Body of pancreas (tissue), 4 donors: Measurements from ENCODE around the gene RNF224. TPM values are rescaled to one million over a fixed set of nuclear protein-coding genes. Genes with fewer than 3 reads are reported as not detected.
A peak's percentile ranks its signal among the peaks of the same experiment; 100 is the strongest.

Source experiments
- ATAC-seq: fragments of 150-250 bp; one replicate; pipeline ENCODE4 v1.9.1; 2016
- DNase-seq, 4 donors: peaks; one replicate each; pipeline ENCODE4 v3.0.0-alpha.2; 2019
- H3K27ac ChIP-seq, 4 donors: fragments of 200-600 bp; sonication (generic); 1 replicate in 3 of 4; 2 replicates in 1 of 4; pipeline versions ENCODE4 v1.5.1 to v1.6.1; 2016 to 2019; ENCODE audit warnings: mild to moderate bottlenecking in 1 of 4, mixed read lengths in 1 of 4, moderate library complexity in 1 of 4
- H3K27me3 ChIP-seq, 2 donors: fragments of 200-600 bp; sonication (generic); one replicate each; pipeline ENCODE4 v1.6.0; 2016; ENCODE audit warnings: mild to moderate bottlenecking in 1 of 2
- H3K36me3 ChIP-seq, 2 donors: fragments of 200-600 bp; sonication (generic); replicated peaks in 1 of 2; 2 replicates each; pipeline ENCODE4 v1.5.1; 2016; ENCODE audit warnings: low read depth in 2 of 2; ENCODE audit not compliant: insufficient read depth in 1 of 2
- H3K4me1 ChIP-seq: fragments of 200-600 bp; sonication (generic); one replicate; pipeline ENCODE4 v1.6.0; 2016
- H3K4me3 ChIP-seq, 2 donors: fragments of 200-600 bp; sonication (generic); 1 replicate in 1 of 2; 2 replicates in 1 of 2; pipeline ENCODE4 v1.5.1; 2016 to 2019
- H3K9me3 ChIP-seq, 3 donors: fragments of 200-600 bp; sonication (generic); 1 replicate in 2 of 3; 2 replicates in 1 of 3; pipeline ENCODE4 v1.5.1; 2016
- CTCF ChIP-seq, 7 experiments: fragments of 450-650 bp in 4 of 7; fragments of 200-600 bp in 3 of 7; sonication (generic) in 3 of 7; IDR thresholded peaks; one replicate each; pipeline ENCODE4 v1.5.1; 2016 to 2019; ENCODE audit warnings: antibody characterized with exemption in 7 of 7
- POLR2A ChIP-seq, 3 donors: fragments of 450-650 bp; IDR thresholded peaks; one replicate each; pipeline ENCODE4 v1.6.1; 2016; ENCODE audit warnings: antibody characterized with exemption in 3 of 3, mild to moderate bottlenecking in 2 of 3
- WGBS, 2 donors: methylation state at CpG; one replicate each; pipeline ENCODE4 v1.1.5; 2017; 5-methylcytosine and 5-hydroxymethylcytosine counted together
- intact Hi-C: fragments of 100-400 bp; cut with DNase I; formaldehyde crosslinking; loops from one replicate; pipeline ENCODE4 v1.15.1; 2023
- total RNA-seq, 2 donors: library from RNA; depleted of rRNA; stranded (reverse); fragments of >200 nt; gene quantifications; one replicate each; pipeline ENCODE4 v1.1.0, GENCODE V29; 2016

RNF224 gene
- total RNA-seq, 2 donors from 2014 or later: 0.26 TPM; not detected in 1

- H3K9me3 ChIP-seq: no peaks in the 10 kb centered on the region
- no peak for TF ChIP-seq CTCF (IDR thresholded peaks at IDR 0.05)
- no peak for TF ChIP-seq POLR2A (IDR thresholded peaks at IDR 0.05)
- no peak for ATAC-seq
- H3K27ac ChIP-seq: peak overlapping the region; percentile 47 to 79 (median 66)
- H3K36me3 ChIP-seq: peaks cover 5 to 7% of the 10 kb centered on the region in 2 donors
- DNase-seq: no peak
- H3K4me3 ChIP-seq: no peak overlapping the region
- WGBS, 2 donors: 62 to 72% methylated on average over 19 of the region's 19 CpGs
- peaks cover 32% of the 10 kb centered on the region for H3K4me1 ChIP-seq
- intact Hi-C loops: no loop called here
- H3K27me3 ChIP-seq: no peaks in the 10 kb centered on the region
These were observed 41.4 kb downstream of the RNF224 start for GRCh38 chr9:137268538-137269201.

GRCh38 chr9:137269231-137269772 lies 42.0 kb downstream of the RNF224 start:
- Histone ChIP-seq H3K4me3 (no peak overlapping the region), H3K36me3 (peaks cover 5 to 7% of the 10 kb centered on the region in 2 donors), H3K27me3 (no peaks in the 10 kb centered on the region), H3K9me3 (no peaks in the 10 kb centered on the region), H3K4me1 (peaks cover 37% of the 10 kb centered on the region), H3K27ac (peak overlapping the region; percentile 47 to 79 (median 66))
- peak; percentile 85 for ATAC-seq
- intact Hi-C loops: no loop called here
- peak; percentile 66 to 82 (median 80) for DNase-seq
- TF ChIP-seq CTCF (IDR thresholded peaks at IDR 0.05) (peak in 1 of 7 experiments; percentile 4), POLR2A (IDR thresholded peaks at IDR 0.05) (peak in 1 of 3 donors; percentile 37)
- WGBS, 2 donors: 14 to 23% methylated on average over 14 to 17 of the region's 17 CpGs

- no peak for DNase-seq
These were observed 43.8 kb downstream of the RNF224 start for GRCh38 chr9:137270929-137271695.

GRCh38 chr9:137271696-137272076 lies 44.4 kb downstream of the RNF224 start:
- peaks cover 53% of the 10 kb centered on the region for H3K4me1 ChIP-seq
- no peaks in the 10 kb centered on the region for H3K9me3 ChIP-seq
- TF ChIP-seq POLR2A (IDR thresholded peaks at IDR 0.05) (no peak), CTCF (IDR thresholded peaks at IDR 0.05) (no peak)
- H3K27me3 ChIP-seq: no peaks in the 10 kb centered on the region
- H3K4me3 ChIP-seq: no peak overlapping the region
- intact Hi-C loops: no loop called here
- WGBS, 2 donors: 49 to 55% methylated on average over 3 of the region's 3 CpGs
- ATAC-seq (no peak), DNase-seq (no peak)
- peaks cover 2 to 7% of the 10 kb centered on the region in 2 donors for H3K36me3 ChIP-seq
- no peak overlapping the region for H3K27ac ChIP-seq

More at GRCh38 chr9:137270929-137271695, 43.8 kb downstream of the RNF224 start:
- Histone ChIP-seq H3K27me3 (no peaks in the 10 kb centered on the region), H3K27ac (no peak overlapping the region), H3K9me3 (no peaks in the 10 kb centered on the region), H3K36me3 (peaks cover 3 to 7% of the 10 kb centered on the region in 2 donors), H3K4me1 (peaks cover 47% of the 10 kb centered on the region), H3K4me3 (no peak overlapping the region)
- TF ChIP-seq POLR2A (IDR thresholded peaks at IDR 0.05) (no peak), CTCF (IDR thresholded peaks at IDR 0.05) (no peak)
- WGBS, 2 donors: 85 to 90% methylated on average over 16 to 32 of the region's 32 CpGs
- ATAC-seq: no peak
- intact Hi-C loops: no loop called here
